Tibial nerve (tissue), 4 donors: Measurements from ENCODE around the gene RNF187. TPM values are rescaled to one million over a fixed set of nuclear protein-coding genes. Genes with fewer than 3 reads are reported as not detected.

Experiments
- DNase-seq, 2 donors: peaks; one replicate each; pipeline ENCODE4 v3.0.0-alpha.2; 2019; ENCODE audit warnings: low spot score in 2 of 2
- H3K27ac ChIP-seq, 4 donors: fragments of 200-600 bp; sonication (generic) in 3 of 4; one replicate each; pipeline ENCODE4 v1.5.1; 2017 to 2019; ENCODE audit warnings: mild to moderate bottlenecking in 1 of 4
- H3K27me3 ChIP-seq, 2 donors: fragments of 200-600 bp; sonication (generic) in 1 of 2; one replicate each; pipeline versions ENCODE4 v1.5.1 to v1.6.0; 2017 to 2019
- H3K36me3 ChIP-seq, 3 donors: fragments of 200-600 bp; sonication (generic); one replicate each; pipeline ENCODE4 v1.5.1; 2018 to 2019
- H3K4me1 ChIP-seq, 4 donors: fragments of 200-600 bp; sonication (generic) in 3 of 4; one replicate each; pipeline ENCODE4 v1.5.1; 2017 to 2019
- H3K4me3 ChIP-seq, 4 donors: fragments of 200-600 bp; sonication (generic) in 3 of 4; one replicate each; pipeline ENCODE4 v1.5.1; 2017 to 2019; ENCODE audit warnings: mild to moderate bottlenecking in 1 of 4, moderate library complexity in 1 of 4
- H3K9me3 ChIP-seq, 4 donors: fragments of 200-600 bp; sonication (generic) in 3 of 4; one replicate each; pipeline ENCODE4 v1.5.1; 2017 to 2019
- EP300 ChIP-seq, 2 donors: sonication (generic); formaldehyde crosslinking; IDR thresholded peaks; one replicate each; pipeline ENCODE4 v1.6.1; 2017; ENCODE audit warnings: antibody characterized with exemption in 2 of 2, mild to moderate bottlenecking in 1 of 2
- POLR2A ChIP-seq, 2 donors: fragments of 450-650 bp; IDR thresholded peaks; one replicate each; pipeline ENCODE4 v1.6.1; 2017; ENCODE audit warnings: antibody characterized with exemption in 2 of 2, mild to moderate bottlenecking in 2 of 2, moderate library complexity in 2 of 2
- WGBS, 2 donors: methylation state at CpG; one replicate each; pipeline ENCODE4 v1.1.5; 2018; 5-methylcytosine and 5-hydroxymethylcytosine counted together
- total RNA-seq, 4 donors: library from RNA; depleted of rRNA; stranded (reverse); fragments of >200 nt; gene quantifications; one replicate each; pipeline ENCODE4 v1.1.0, GENCODE V29; 2016
- TF ChIP-seq, protein P1 (sequence below), 5 experiments: fragments of 200-600 bp in 3 of 5; fragments of 450-650 bp in 2 of 5; sonication (generic) in 3 of 5; IDR thresholded peaks; one replicate each; pipeline ENCODE4 v1.5.1; 2016 to 2019; ENCODE audit warnings: antibody characterized with exemption in 5 of 5, mild to moderate bottlenecking in 3 of 5, moderate library complexity in 2 of 5

The RNF187 gene
- total RNA-seq, 4 donors from 2014 or later, result 38.1 to 89.0 (median 56.9) TPM

DNA sequence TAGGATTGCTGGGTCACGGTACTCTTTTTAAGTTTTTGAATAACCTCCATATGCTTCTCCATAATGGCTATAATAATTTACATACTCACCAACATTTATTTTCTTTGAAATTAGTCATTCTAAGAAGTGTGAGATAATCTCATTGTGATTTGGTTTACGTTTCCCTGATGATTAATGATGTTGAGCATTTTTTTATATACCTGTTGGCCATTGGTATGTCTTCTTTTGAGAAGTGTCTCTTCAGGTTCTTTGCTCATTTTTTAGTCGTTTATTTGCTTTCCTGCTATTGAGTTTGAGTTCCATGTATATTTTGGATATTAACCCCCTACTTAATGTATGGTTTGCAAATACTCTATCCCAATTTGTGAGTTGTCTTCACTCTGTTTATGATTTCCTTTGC, 9.3 kb downstream of the RNF187 start:
- no peak for TF ChIP-seq POLR2A (IDR thresholded peaks at IDR 0.05)
- TF ChIP-seq, protein P1, sequence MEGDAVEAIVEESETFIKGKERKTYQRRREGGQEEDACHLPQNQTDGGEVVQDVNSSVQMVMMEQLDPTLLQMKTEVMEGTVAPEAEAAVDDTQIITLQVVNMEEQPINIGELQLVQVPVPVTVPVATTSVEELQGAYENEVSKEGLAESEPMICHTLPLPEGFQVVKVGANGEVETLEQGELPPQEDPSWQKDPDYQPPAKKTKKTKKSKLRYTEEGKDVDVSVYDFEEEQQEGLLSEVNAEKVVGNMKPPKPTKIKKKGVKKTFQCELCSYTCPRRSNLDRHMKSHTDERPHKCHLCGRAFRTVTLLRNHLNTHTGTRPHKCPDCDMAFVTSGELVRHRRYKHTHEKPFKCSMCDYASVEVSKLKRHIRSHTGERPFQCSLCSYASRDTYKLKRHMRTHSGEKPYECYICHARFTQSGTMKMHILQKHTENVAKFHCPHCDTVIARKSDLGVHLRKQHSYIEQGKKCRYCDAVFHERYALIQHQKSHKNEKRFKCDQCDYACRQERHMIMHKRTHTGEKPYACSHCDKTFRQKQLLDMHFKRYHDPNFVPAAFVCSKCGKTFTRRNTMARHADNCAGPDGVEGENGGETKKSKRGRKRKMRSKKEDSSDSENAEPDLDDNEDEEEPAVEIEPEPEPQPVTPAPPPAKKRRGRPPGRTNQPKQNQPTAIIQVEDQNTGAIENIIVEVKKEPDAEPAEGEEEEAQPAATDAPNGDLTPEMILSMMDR (IDR thresholded peaks at IDR 0.05), result no peak
- Histone ChIP-seq H3K36me3 (peaks cover 4 to 67% (median 10%) of the 10 kb centered on the region in 3 donors), H3K4me1 (peaks cover 0 to 13% (median 3%) of the 10 kb centered on the region in 4 donors), H3K27ac (no peak overlapping the region), H3K4me3 (no peak overlapping the region), H3K27me3 (no peaks in the 10 kb centered on the region), H3K9me3 (no peaks in the 10 kb centered on the region)
- WGBS, 2 donors, result 85 to 86% methylated on average over 3 of the region's 3 CpGs
- DNase-seq, result no peak

DNA sequence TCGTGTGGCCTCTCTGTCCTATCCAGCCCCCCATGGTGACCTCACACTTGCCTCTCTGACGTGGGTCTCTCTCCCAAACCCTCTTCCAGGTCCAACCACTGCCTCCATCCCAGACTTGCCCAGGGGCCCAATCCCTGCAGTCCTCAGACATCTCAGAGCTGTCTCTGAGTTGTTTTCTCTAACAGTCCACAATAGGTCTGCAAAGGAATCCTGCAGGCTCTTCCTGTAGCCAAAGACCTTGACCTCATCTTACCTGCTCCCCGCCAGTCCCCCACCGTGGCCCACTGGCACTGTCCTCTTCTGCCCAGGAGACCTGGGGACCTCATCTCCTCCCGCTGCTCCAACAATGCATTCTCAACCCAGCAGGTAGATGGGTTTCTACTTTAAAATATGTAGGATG, 10.0 kb downstream of the RNF187 start:
- H3K4me1 ChIP-seq, result peaks cover 0 to 15% (median 3%) of the 10 kb centered on the region in 4 donors
- peaks cover 4 to 60% (median 10%) of the 10 kb centered on the region in 3 donors for H3K36me3 ChIP-seq
- DNase-seq, result no peak
- 73 to 84% methylated on average over 5 of the region's 5 CpGs for WGBS, 2 donors
- no peaks in the 10 kb centered on the region for H3K9me3 ChIP-seq
- TF ChIP-seq POLR2A (IDR thresholded peaks at IDR 0.05) (no peak), EP300 (IDR thresholded peaks at IDR 0.05) (no peak)
- TF ChIP-seq, protein P1 (IDR thresholded peaks at IDR 0.05), result no peak
- H3K27me3 ChIP-seq, result no peaks in the 10 kb centered on the region
- no peak overlapping the region for H3K27ac ChIP-seq
- no peak overlapping the region for H3K4me3 ChIP-seq

DNA sequence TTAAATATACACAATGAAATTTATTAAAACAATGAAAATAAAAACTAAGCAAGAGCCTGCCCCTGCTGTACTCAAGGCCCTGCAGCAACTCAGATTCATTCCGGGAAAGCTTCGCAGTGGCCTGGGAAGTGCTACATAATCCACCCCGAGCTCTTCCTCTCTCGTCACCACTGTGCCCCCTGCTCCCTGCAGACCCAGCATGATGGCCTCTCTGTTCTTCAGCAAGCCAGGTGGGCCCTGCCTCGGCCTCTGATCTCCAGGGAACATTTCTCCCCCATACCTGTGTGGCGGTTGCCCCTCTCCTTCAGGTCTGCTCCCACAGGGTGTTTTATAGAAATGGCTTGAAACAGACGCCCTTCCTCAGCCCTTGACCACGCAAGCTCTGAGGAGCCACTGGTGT, 10.6 kb downstream of the RNF187 start:
- Histone ChIP-seq H3K4me1 (peaks cover 0 to 15% (median 3%) of the 10 kb centered on the region in 4 donors), H3K27me3 (no peaks in the 10 kb centered on the region), H3K36me3 (peaks cover 3 to 57% (median 9%) of the 10 kb centered on the region in 3 donors), H3K4me3 (no peak overlapping the region), H3K27ac (no peak overlapping the region), H3K9me3 (no peaks in the 10 kb centered on the region)
- TF ChIP-seq POLR2A (IDR thresholded peaks at IDR 0.05) (no peak), EP300 (IDR thresholded peaks at IDR 0.05) (no peak)
- TF ChIP-seq, protein P1 (IDR thresholded peaks at IDR 0.05), result no peak
- 92 to 93% methylated on average over 8 of the region's 8 CpGs for WGBS, 2 donors
- no peak for DNase-seq

DNA sequence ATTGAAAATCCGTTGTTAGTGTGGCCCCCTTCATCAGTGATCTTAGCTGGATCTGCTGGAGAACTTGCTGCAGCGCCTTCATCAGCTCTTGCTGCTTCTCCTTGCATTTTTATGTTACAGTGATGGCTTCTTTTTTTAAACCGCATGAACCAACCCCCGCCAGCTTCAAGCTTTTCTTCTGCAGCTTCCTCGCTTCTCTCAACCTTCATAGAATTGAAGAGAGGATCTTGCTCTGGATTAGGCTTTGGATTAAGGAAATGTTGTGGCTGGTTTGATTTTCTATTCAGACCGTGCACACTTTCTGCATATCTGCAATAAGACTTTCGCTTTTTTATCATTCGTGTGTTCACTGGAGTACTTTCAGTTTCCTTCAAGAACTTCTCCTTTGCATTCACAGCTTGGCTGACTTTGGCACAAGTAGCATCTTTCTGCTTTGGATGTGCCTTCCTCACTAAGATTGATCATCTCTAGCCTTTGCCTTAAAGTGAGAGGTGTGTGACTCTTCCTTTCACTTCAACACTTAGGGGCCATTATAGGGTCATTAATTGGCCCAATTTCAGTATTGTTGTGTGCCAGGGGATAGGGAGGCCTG, 13.1 kb downstream of the RNF187 start:
- Histone ChIP-seq H3K27me3 (no peaks in the 10 kb centered on the region), H3K27ac (no peak overlapping the region), H3K4me3 (peak overlapping the region in 2 of 4 donors; percentile 14 to 24), H3K36me3 (peaks cover 0 to 32% (median 0%) of the 10 kb centered on the region in 3 donors), H3K9me3 (no peaks in the 10 kb centered on the region), H3K4me1 (peaks cover 0 to 15% (median 3%) of the 10 kb centered on the region in 4 donors)
- 77 to 80% methylated on average over 8 of the region's 8 CpGs for whole genome bisulfite sequencing, 2 donors
- DNase-seq, result no peak
- TF ChIP-seq, protein P1 (IDR thresholded peaks at IDR 0.05), result no peak
- no peak for TF ChIP-seq POLR2A (IDR thresholded peaks at IDR 0.05)
- no peak for TF ChIP-seq EP300 (IDR thresholded peaks at IDR 0.05)
